ENCODE results near the gene KIAA1671. TPM values are rescaled to one million over a fixed set of nuclear protein-coding genes. Genes with fewer than 3 reads are reported as not detected.
"Not testable (repeated sequence)": the region's sequence is repeated elsewhere in the genome, so short reads cannot be mapped to it uniquely, and the experiment has no call there.

KIAA1671 gene
- total RNA-seq, 1 donor from 2014 or later, result 11.6 TPM

DNA sequence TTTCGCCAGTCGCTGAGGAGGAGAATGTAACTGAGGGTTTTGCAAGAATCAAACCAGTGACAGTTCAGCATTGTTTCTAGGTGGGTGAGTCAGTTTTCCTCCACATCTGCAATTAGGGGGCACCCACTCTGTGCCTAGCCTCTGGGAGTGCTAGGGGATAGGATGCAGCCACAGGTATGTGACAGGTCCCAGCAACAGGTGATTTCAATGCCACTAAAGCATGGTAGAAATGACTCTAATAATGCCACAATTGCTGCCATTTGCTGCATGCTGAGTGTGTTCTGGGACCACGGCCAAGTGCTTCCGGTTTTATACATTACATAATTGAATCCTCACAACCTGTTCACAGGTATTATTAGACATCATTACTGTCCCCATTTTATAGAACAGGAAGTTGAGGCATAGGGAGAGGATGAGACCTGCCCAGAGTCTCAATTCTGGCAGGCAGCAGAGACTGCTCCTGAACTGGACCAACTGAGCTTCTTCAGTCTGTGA, 267.5 kb downstream of the KIAA1671 start:
- ATAC-seq (no peak), DNase-seq (no peak)
- intact Hi-C loops (cut with micrococcal nuclease), result no loop called here

DNA sequence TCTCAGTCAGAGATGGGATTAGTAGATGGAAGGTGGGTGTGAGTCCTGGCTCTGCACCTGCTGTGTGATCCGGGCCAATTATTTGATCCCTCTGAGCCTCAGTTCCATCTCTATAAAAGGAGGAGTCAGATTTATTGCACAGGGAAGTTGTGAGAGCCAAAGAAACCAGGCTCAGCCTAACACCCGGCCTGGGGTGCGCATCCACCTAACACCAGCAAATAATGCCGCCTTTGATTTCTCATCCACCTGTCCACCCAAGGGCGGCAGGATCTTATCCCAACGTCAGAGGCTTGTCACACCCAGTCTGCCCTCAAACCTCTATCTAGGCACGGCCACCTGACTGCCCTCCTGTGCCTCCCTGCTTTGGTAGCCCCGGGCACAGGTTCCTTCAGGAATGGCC, 269.3 kb downstream of the KIAA1671 start:
- DNase-seq (no peak), ATAC-seq (no peak)
- intact Hi-C loops (cut with micrococcal nuclease), result no loop called here

DNA sequence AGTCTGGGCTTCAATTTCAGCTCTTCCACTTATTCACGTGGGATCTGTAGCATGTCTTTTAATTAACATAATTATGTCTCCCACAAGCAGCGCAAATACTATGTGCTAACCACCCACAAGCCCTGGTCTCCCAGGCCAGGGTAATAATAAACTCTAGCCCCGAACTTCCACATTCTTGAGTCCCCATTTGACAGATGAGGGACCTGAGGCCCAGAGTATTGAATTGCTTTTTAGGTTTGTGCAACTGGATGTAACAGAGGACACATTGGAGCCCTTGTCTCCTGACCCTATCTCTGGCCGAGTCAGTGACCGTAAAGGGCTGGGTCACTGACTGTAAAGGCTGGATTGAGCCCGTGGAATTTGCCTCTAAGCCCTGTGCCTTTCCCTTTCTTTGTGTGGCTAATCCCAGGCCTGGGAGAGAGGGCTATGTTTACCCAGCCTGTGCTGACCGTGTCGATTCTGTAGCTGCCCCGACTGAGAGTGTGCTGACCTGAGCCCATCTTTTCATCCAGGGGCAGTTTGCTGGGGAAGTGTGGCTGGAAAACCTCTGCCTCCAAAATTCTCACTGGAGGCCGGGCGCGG, 270.8 kb downstream of the KIAA1671 start:
- intact Hi-C loops (cut with micrococcal nuclease), result no loop called here
- no peak for ATAC-seq
- no peak for DNase-seq

DNA sequence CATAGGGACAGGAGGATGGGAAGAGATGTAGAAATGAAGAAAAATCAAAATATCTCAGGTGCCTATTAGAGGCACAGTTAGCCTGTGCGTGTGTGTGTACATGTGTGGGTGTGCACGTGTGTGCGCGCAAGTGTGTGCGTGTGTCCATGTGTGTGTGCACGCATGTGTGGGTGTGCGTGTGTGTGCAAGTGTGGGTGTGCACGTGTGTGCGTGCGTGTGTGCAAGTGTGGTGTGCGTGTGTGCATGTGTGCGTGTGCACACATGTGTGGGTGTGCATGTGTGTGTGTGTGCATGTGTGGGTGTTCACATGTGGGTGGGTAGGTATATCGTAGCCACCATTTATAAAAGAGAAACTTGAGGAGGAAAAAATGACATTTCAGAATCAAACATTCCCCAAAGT, 276.3 kb downstream of the KIAA1671 start:
- DNase-seq (no peak), ATAC-seq (no peak)
- intact Hi-C loops (cut with micrococcal nuclease), result no loop called here

DNA sequence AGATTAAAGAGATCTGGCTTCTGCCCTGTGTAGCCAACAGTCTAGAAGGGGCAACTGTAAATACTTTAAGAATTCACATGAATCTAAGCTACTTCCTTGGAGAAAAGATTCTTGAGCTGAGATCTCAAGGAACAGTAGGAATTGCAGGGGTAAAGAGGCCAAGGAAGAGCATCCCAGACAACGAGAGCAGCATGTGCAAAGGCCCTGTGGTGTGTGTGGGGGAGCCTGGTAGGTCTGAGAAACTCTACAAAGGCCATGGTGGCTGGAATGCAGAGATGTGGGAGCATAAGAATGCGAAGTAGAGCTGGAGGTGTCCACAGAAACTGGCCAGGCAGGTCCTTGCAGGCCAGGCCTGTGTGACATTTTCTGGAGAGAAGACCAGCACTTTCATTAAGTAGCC, 278.2 kb downstream of the KIAA1671 start:
- intact Hi-C loops (cut with micrococcal nuclease); ATAC-seq; DNase-seq: not testable (repeated sequence)

DNA sequence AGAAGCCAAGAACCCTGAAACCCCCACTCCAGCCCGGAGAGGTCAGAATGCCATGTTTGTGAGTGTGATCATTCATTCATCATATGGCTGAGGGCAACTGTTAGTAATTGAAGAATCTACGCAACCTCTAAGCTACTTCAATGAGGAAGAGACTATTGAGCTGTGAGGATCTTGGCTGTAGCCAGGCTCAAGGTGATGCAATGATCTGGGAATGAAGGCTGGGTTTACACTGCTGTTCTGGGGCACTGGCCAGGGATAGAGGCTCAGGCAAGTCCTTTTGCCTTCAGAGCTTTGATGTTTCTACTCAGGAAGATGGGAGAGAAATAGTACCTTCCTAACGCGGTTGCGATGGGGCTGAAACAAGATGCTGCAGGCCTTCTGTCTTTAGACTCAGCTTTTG, 279.8 kb downstream of the KIAA1671 start:
- intact Hi-C loops (cut with micrococcal nuclease), result no loop called here
- DNase-seq (no peak), ATAC-seq (no peak)

DNA sequence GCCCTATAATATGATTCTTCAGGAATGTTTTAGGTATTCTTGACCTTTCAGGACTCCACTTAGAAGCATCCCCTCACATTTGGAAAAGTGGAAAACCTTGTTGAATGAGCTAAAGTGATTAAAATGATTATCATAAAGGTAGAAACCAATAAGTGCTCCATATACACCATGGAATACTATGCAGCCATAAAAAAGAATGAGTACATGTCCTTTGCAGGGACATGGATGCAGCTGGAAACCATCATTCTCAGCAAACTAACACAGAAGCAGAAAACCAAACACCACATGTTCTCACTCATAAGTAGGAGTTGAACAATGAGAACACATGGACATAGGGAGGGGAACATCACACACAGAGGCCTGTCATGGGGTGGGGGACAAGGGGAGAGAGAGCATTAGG, 281.2 kb downstream of the KIAA1671 start:
- ATAC-seq; intact Hi-C loops (cut with micrococcal nuclease); DNase-seq: not testable (repeated sequence)

DNA sequence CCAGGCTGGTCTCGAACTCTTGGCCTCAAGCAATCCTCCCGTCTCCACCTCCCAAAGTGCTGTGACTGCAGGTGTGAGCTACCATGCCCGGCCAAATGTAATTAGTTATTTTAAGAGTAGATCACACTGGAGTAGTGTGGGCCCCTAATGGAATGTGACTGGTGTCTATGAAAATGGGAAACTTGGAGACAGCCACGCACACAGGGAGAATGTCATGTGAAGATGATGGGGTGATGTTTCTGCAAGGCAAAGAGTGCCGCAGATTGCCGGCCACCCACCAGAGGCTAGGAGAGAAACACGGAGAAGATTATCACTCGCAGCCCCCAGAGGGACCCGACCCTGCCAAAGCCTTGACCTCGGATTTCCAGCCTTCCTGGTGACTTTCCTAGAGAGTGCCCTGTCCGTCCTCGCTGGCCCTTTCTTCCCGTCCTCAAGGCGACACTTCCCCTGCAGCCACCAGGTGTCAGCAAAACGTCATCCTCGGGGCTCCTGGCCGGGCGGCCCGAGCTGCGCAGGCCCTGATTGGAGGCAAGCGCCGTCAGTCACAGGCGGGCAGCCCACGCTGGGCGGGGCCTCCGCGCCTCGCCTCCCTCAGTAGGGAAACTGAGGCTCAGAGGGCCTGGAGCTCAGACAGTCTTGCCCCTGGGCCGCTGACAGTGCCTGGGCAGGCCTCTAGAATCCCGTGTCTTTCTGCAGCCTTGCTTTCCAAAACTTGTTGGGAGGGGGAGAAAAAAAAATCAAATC, 283.2 kb downstream of the KIAA1671 start:
- ATAC-seq (peak; percentile 94), DNase-seq (peak; percentile 86)
- intact Hi-C loops (cut with micrococcal nuclease), result no loop called here

DNA sequence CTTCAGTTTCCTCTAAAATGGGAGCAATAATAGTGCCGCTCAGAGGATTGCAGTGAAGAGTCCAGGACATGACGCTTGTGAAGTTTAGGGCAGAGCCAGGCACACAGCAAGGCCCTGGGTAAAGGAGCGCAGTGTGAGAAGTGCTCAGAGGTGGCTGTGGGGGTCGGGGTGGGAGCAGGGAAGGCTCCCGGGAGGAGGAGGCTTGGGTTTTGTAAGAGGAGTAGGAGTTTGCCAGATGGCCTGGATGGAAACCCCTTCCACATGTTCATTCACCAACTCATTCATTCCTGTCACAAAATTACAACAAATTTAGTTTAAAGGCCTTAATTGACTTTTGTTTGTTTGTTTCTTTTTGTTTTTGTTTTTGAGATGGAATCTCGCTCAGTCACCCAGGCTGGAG, 283.9 kb downstream of the KIAA1671 start:
- DNase-seq (no peak), ATAC-seq (no peak)
- intact Hi-C loops (cut with micrococcal nuclease), result no loop called here

DNA sequence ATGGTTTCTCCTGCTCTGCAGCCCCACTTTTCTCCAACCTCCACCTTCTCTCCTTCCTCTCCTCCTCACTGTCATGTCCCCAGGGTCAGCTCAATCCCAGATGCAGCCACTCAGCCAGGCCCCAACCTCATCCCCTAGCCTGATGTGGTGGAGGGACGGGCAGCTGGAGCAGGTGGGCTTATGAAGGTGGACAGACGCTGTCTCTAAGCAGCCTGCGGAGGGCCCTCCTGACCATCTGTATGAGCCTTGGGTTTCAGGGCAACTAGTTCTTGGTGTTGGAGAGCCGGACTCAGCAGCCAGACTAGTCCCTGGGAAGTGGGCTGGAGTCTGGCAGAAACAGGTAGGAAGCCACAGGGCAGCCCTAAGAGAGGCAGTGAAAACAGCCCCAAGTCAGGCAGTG, 285.0 kb downstream of the KIAA1671 start:
- no peak for DNase-seq
- intact Hi-C loops (cut with micrococcal nuclease), result no loop called here
- ATAC-seq, result no peak

DNA sequence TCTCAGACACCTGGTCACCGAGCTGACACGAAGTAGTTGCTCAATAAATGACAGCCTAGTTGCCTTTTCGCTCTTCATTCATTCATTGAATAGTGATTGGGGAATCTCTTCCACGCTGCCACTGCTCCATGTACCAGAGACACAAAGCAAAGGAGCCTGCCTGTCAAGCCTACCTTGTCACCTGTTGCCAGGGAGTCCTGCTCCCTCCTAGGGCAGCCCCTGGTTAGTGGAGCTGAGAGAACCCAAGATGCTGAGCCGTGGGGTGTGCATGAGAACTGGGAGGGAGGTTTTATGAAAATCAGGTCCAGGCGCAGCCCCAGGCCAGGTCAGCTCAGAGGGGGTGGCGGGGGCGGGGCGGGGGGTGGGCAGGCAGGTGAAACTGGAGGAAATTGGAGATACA, 285.5 kb downstream of the KIAA1671 start:
- intact Hi-C loops (cut with micrococcal nuclease); ATAC-seq; DNase-seq: not testable (repeated sequence)

Other genes starting within 250 kb of the KIAA1671 start
- gene PIWIL3, start 178.0 kb upstream of the KIAA1671 start, total RNA-seq, result not detected
- 11.6 TPM for gene SGSM1, start 146.5 kb upstream of the KIAA1671 start, total RNA-seq
- not detected for gene LHFPL7, start 6.0 kb upstream of the KIAA1671 start, total RNA-seq
- gene CRYBB3, start 247.1 kb downstream of the KIAA1671 start, total RNA-seq, result not detected

Data from left ventricle myocardium superior (tissue), 1 donor.